GM23248 (cell line): ENCODE results near the gene SEZ6.

Experiments used
- EZH2 ChIP-seq: fragments of 200-600 bp; sonication (generic); IDR thresholded peaks from 2 replicates; pipeline ENCODE4 v1.6.1; 2018; ENCODE audit warnings: antibody characterized with exemption, mild to moderate bottlenecking; ENCODE audit not compliant: insufficient read depth, poor library complexity, severe bottlenecking
- EZH2phosphoT487 ChIP-seq: fragments of 200-600 bp; sonication (generic); IDR thresholded peaks from 2 replicates; pipeline ENCODE4 v1.6.1; 2018; ENCODE audit warnings: antibody characterized with exemption, moderate library complexity, mild to moderate bottlenecking, low read depth; ENCODE audit not compliant: insufficient read depth

GRCh38 chr17:28906276-28906675 is 99.6 kb downstream of the SEZ6 start:
- no peak for TF ChIP-seq EZH2phosphoT487
- no peak for TF ChIP-seq EZH2
